ENCODE results near the gene CD300C. TPM values are rescaled to one million over a fixed set of nuclear protein-coding genes. Genes with fewer than 3 reads are reported as not detected.
"Not testable (repeated sequence)": the region's sequence is repeated elsewhere in the genome, so short reads cannot be mapped to it uniquely, and the experiment has no call there.

The CD300C gene
- total and polyA plus RNA-seq, 2 donors from 2014 or later, result 0.34 to 4.2 TPM

DNA sequence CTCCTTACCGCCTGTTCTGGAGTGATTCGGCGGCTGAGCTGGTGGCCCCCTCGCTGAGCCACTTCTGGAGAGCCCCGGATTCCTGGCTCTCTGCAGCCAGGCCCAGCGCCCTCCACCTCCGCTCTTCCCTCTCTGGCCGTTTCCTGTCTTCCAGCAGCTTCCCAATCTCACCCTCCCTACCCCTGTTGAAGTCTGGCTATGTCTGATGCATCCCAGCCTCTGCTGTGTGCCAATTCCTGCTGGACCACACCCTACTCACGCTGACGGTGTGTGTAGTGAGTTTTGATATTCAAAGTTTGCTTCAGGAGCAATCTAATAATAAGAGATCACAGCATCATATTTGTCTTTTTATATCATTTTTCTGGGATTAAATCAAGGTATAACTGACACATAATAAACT lies 36.7 kb upstream of the CD300C start:
- intact Hi-C loops (cut with DNase I), result no loop called here
- no peak for FAIRE-seq

DNA sequence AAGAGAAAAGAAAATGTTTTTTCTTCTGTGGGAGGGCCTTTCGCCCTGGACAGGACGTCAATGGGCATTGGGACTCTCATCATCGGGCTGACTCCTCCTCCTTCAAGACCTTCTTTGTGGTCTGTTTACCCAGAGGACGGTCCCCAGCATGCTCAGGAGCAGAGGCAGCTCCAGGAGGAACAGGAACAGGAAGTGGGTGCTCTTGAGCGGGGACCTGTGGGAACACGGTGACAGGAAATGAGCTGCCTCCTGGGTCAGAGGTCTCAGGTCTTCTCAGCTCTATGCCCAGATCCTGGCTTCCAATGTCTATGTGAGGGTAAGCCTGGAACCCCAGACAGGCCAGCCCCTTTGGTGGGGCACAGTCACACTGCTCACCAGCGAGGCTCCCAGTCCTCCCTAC lies 34.0 kb upstream of the CD300C start:
- Histone ChIP-seq H3K9me3 (ENCODE audit: control insufficient read depth in 2 of 3, insufficient read depth in 1 of 3, low read length in 3 of 3) (no peaks in the 10 kb centered on the region), H3K27ac (ENCODE audit: low read depth in 2 of 2, low read length in 2 of 2) (no peak overlapping the region), H3K4me3 (ENCODE audit: low read length in 3 of 3) (no peak overlapping the region), H3K27me3 (ENCODE audit: control insufficient read depth, insufficient read depth, low read length) (no peaks in the 10 kb centered on the region), H3K36me3 (ENCODE audit: control insufficient read depth in 2 of 3, insufficient read depth in 3 of 3, low read length in 3 of 3) (no peaks in the 10 kb centered on the region), H3K9ac (ENCODE audit: low read length in 3 of 3) (no peak overlapping the region), H3K4me1 (ENCODE audit: control insufficient read depth in 2 of 3, insufficient read depth in 2 of 3, low read depth in 1 of 3, low read length in 3 of 3) (no peaks in the 10 kb centered on the region)
- no peak for FAIRE-seq
- TF ChIP-seq, protein P1, sequence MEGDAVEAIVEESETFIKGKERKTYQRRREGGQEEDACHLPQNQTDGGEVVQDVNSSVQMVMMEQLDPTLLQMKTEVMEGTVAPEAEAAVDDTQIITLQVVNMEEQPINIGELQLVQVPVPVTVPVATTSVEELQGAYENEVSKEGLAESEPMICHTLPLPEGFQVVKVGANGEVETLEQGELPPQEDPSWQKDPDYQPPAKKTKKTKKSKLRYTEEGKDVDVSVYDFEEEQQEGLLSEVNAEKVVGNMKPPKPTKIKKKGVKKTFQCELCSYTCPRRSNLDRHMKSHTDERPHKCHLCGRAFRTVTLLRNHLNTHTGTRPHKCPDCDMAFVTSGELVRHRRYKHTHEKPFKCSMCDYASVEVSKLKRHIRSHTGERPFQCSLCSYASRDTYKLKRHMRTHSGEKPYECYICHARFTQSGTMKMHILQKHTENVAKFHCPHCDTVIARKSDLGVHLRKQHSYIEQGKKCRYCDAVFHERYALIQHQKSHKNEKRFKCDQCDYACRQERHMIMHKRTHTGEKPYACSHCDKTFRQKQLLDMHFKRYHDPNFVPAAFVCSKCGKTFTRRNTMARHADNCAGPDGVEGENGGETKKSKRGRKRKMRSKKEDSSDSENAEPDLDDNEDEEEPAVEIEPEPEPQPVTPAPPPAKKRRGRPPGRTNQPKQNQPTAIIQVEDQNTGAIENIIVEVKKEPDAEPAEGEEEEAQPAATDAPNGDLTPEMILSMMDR (IDR thresholded peaks at IDR 0.05; ENCODE audit: borderline replicate concordance, extremely low read depth, insufficient read depth), result no peak
- no peak for DNase-seq
- intact Hi-C loops (cut with DNase I), result no loop called here

More for the DNA sequence above, 36.7 kb upstream of the CD300C start:
- Histone ChIP-seq H3K27me3 (ENCODE audit: control insufficient read depth, insufficient read depth, low read length) (no peaks in the 10 kb centered on the region), H3K27ac (ENCODE audit: low read depth in 2 of 2, low read length in 2 of 2) (no peak overlapping the region), H3K9ac (ENCODE audit: low read length in 3 of 3) (no peak overlapping the region), H3K36me3 (ENCODE audit: control insufficient read depth in 2 of 3, insufficient read depth in 3 of 3, low read length in 3 of 3) (no peaks in the 10 kb centered on the region), H3K9me3 (ENCODE audit: control insufficient read depth in 2 of 3, insufficient read depth in 1 of 3, low read length in 3 of 3) (no peaks in the 10 kb centered on the region), H3K4me3 (ENCODE audit: low read length in 3 of 3) (no peak overlapping the region), H3K4me1 (ENCODE audit: control insufficient read depth in 2 of 3, insufficient read depth in 2 of 3, low read depth in 1 of 3, low read length in 3 of 3) (no peaks in the 10 kb centered on the region)
- no peak for DNase-seq
- TF ChIP-seq, protein P1 (IDR thresholded peaks at IDR 0.05; ENCODE audit: borderline replicate concordance, extremely low read depth, insufficient read depth), result no peak

DNA sequence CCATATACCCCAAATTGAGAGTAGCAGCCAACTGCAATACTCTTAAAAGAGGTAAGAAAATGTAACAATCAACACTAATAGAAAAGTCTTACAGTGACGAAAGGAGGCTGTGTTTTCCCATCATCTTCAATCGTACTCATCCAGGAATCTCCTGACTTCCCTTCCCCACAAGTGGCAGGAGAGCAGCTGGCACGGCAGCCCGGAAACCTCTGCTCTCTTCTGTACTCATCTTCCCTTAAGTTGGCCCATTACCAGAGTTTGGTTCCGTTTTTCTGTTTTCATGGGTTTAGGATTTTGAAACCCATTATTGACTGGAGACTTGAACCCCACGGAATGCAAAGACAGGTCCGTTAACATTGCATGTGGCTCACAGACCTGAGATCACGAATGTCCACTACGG lies 33.1 kb upstream of the CD300C start:
- no peak overlapping the region for H3K4me3 ChIP-seq (ENCODE audit: low read length in 3 of 3)
- no peaks in the 10 kb centered on the region for H3K27me3 ChIP-seq (ENCODE audit: control insufficient read depth, insufficient read depth, low read length)
- H3K4me1 ChIP-seq (ENCODE audit: control insufficient read depth in 2 of 3, insufficient read depth in 2 of 3, low read depth in 1 of 3, low read length in 3 of 3), result no peaks in the 10 kb centered on the region
- H3K36me3 ChIP-seq (ENCODE audit: control insufficient read depth in 2 of 3, insufficient read depth in 3 of 3, low read length in 3 of 3), result no peaks in the 10 kb centered on the region
- FAIRE-seq, result no peak
- intact Hi-C loops (cut with DNase I), result no loop called here
- H3K9me3 ChIP-seq (ENCODE audit: control insufficient read depth in 2 of 3, insufficient read depth in 1 of 3, low read length in 3 of 3), result no peaks in the 10 kb centered on the region
- TF ChIP-seq, protein P1 (IDR thresholded peaks at IDR 0.05; ENCODE audit: borderline replicate concordance, extremely low read depth, insufficient read depth), result no peak
- H3K9ac ChIP-seq (ENCODE audit: low read length in 3 of 3), result no peak overlapping the region
- DNase-seq, result no peak
- no peak overlapping the region for H3K27ac ChIP-seq (ENCODE audit: low read depth in 2 of 2, low read length in 2 of 2)

DNA sequence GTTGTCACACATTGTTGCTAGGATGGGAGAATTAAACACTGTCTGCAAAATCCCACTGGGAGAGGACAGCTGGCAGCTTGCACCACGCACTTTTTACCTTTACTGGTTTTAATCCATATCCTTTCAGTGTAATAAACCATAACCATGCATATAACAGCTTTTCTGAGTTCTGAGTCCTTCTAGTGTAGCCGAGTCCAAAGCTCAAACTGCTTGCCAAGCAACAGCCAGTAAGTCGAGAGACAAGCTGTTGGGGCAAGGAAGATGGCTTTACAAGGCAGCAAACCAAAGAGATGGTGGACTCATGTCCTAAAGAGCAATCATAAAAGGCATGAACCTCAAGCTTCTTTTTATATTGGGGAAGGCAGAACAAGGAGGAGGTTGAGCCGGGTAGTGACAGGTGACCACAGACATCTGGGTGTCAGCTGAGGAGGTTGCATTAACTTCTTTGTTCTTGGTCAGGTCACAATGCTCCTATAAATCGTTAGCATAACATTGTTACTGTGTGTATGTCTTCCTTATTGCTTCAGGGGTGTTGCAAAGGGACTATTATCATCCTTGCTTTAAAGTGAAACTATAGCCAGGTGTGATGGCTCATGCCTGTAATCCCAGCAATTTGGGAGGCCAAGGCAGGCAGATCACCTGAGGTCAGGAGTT lies 28.7 kb upstream of the CD300C start:
- TF ChIP-seq, protein P1 (IDR thresholded peaks at IDR 0.05; ENCODE audit: borderline replicate concordance, extremely low read depth, insufficient read depth), result no peak
- no peak overlapping the region for H3K9ac ChIP-seq (ENCODE audit: low read length in 3 of 3)
- DNase-seq (no peak), FAIRE-seq (no peak)
- H3K36me3 ChIP-seq (ENCODE audit: control insufficient read depth in 2 of 3, insufficient read depth in 3 of 3, low read length in 3 of 3), result no peaks in the 10 kb centered on the region
- H3K4me3 ChIP-seq (ENCODE audit: low read length in 3 of 3), result no peak overlapping the region
- peaks cover 0 to 3% (median 0%) of the 10 kb centered on the region in 3 donors for H3K9me3 ChIP-seq (ENCODE audit: control insufficient read depth in 2 of 3, insufficient read depth in 1 of 3, low read length in 3 of 3)
- intact Hi-C loops (cut with DNase I), result no loop called here
- no peaks in the 10 kb centered on the region for H3K4me1 ChIP-seq (ENCODE audit: control insufficient read depth in 2 of 3, insufficient read depth in 2 of 3, low read depth in 1 of 3, low read length in 3 of 3)
- H3K27ac ChIP-seq (ENCODE audit: low read depth in 2 of 2, low read length in 2 of 2), result no peak overlapping the region
- no peaks in the 10 kb centered on the region for H3K27me3 ChIP-seq (ENCODE audit: control insufficient read depth, insufficient read depth, low read length)

DNA sequence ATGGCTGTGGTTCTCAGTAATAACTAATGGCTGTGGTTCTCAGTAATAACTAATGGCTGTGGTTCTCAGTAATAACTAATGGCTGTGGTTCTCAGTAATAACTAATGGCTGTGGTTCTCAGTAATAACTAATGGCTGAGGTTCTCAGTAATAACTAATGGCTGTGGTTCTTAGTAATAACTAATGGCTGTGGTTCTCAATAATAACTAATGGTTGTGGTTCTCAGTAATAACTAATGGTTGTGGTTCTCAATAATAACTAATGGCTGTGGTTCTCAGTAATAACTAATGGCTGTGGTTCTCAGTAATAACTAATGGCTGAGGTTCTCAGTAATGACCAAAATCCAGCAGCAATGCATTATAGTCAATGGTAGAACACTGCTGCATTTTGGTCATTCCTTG lies 27.7 kb upstream of the CD300C start:
- H3K4me3 ChIP-seq (ENCODE audit: low read length in 3 of 3); H3K9me3 ChIP-seq (ENCODE audit: control insufficient read depth in 2 of 3, insufficient read depth in 1 of 3, low read length in 3 of 3); FAIRE-seq; intact Hi-C loops (cut with DNase I); H3K36me3 ChIP-seq (ENCODE audit: control insufficient read depth in 2 of 3, insufficient read depth in 3 of 3, low read length in 3 of 3); H3K27ac ChIP-seq (ENCODE audit: low read depth in 2 of 2, low read length in 2 of 2); DNase-seq; H3K27me3 ChIP-seq (ENCODE audit: control insufficient read depth, insufficient read depth, low read length); H3K9ac ChIP-seq (ENCODE audit: low read length in 3 of 3); H3K4me1 ChIP-seq (ENCODE audit: control insufficient read depth in 2 of 3, insufficient read depth in 2 of 3, low read depth in 1 of 3, low read length in 3 of 3): not testable (repeated sequence)
